ENCODE measurements around the gene LARGE1. TPM values are rescaled to one million over a fixed set of nuclear protein-coding genes. Genes with fewer than 3 reads are reported as not detected.

LARGE1 gene
- total and polyA plus RNA-seq, 9 of the 15 experiments (the other 6 are each of a cell fraction or from before 2014, with no cell fraction given), result 0.01 to 0.66 (median 0.14) TPM; not detected in 2

GRCh38 chr22:33786149-33786548 is 134.1 kb downstream of the LARGE1 start:
- in situ Hi-C loops (cut with MboI), result no loop called here
- Histone ChIP-seq H3K27me3 (ENCODE audit: control insufficient read depth in 2 of 2, insufficient read depth in 2 of 2, low read length in 2 of 2) (no peaks in the 10 kb centered on the region), H4K20me1 (replicated peaks; ENCODE audit: control insufficient read depth, insufficient read depth, low read length) (no peaks in the 10 kb centered on the region), H2AFZ (ENCODE audit: low read depth, low read length) (no peak overlapping the region), H3K4me3 (no peak overlapping the region), H3K36me3 (ENCODE audit: control insufficient read depth, insufficient read depth, low read length) (no peaks in the 10 kb centered on the region), H3K9ac (ENCODE audit: insufficient read depth in 1 of 2, low read depth in 2 of 2, low read length in 2 of 2) (no peak overlapping the region), H3K9me3 (replicated peaks; ENCODE audit: control insufficient read depth, insufficient read depth, low read depth, low read length) (no peaks in the 10 kb centered on the region), H3K4me1 (replicated peaks in 1 of 2; ENCODE audit: control insufficient read depth in 2 of 2, insufficient read depth in 2 of 2, low read length in 2 of 2) (no peaks in the 10 kb centered on the region), H3K79me2 (ENCODE audit: control insufficient read depth, insufficient read depth, low read length) (no peaks in the 10 kb centered on the region), H3K27ac (ENCODE audit: extremely low read depth, low read depth, low read length) (no peak overlapping the region), H3K9me1 (ENCODE audit: control insufficient read depth, insufficient read depth, low read length) (no peaks in the 10 kb centered on the region), H3K4me2 (ENCODE audit: insufficient read depth, low read length) (no peak overlapping the region)
- BruUV-seq (replicated peaks), result no TSS peak
- no peak for ATAC-seq
- CTCF ChIA-PET (ENCODE audit: low intra/inter-chr PET ratio), result no interaction called here
- intact Hi-C loops (cut with micrococcal nuclease), result no loop called here
- DNase-seq (ENCODE audit: extremely low read depth in 1 of 4, low spot score in 3 of 4), result no peak
- TF ChIP-seq PML (IDR thresholded peaks at IDR 0.05; ENCODE audit: low read length), result no peak
- TF ChIP-seq ZNF23 (CRISPR knock-in tag; IDR thresholded peaks at IDR 0.05), result no peak
- TF ChIP-seq JUN (IDR thresholded peaks at IDR 0.05; ENCODE audit: borderline replicate concordance, low read depth, low read length), result no peak
- no peak for TF ChIP-seq JUN (CRISPR knock-in tag; IDR thresholded peaks at IDR 0.05; ENCODE audit: borderline replicate concordance)
- no peak for TF ChIP-seq HINFP (tag; conservative IDR thresholded peaks at IDR 0.05; ENCODE audit: low read depth)
- no peak for TF ChIP-seq NCOA4 (IDR thresholded peaks at IDR 0.05; ENCODE audit: partially characterized antibody)
- POLR2A ChIA-PET, result interaction anchor here (0.6 to 0.8 kb wide), 2 partner anchors 18 to 23 kb away, joined by 3 read pairs; no protein-coding TSS in a partner anchor
- FAIRE-seq, result no peak

All from K562 (cell line).